ENCODE data around the gene ING2.
"Not testable (repeated sequence)": the region's sequence is repeated elsewhere in the genome, so short reads cannot be mapped to it uniquely, and the experiment has no call there.

The ING2 gene, protein sequence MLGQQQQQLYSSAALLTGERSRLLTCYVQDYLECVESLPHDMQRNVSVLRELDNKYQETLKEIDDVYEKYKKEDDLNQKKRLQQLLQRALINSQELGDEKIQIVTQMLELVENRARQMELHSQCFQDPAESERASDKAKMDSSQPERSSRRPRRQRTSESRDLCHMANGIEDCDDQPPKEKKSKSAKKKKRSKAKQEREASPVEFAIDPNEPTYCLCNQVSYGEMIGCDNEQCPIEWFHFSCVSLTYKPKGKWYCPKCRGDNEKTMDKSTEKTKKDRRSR

DNA sequence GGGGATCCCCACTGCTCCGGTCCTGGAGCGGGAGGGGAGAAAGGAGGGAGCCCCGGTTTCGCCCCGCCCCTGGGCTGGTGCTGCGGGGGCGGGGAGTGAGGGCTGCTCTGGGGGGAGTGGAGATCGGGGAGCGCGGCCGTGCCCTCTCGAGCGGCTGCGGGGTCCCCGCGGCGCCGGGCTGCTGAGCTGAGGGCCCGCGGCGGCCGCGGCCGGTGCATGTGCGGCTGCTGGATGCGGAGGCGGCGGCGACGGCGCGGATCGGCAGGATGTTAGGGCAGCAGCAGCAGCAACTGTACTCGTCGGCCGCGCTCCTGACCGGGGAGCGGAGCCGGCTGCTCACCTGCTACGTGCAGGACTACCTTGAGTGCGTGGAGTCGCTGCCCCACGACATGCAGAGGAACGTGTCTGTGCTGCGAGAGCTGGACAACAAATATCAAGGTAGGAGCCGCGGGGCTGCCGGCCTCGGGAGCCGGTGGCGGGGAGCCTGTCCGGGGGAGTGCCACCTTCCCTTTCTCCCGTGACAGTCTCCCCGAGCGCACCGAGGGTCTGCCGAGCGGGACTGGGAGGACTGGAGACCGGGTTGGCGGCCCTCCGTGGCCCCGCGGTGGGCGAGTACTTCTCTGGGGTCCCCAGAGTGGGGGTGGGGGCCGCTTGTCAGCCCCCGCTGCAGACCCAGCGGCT lies at the start of gene ING2:
Gene ING2 (plus strand): TSS at position 129 of the 681 bp plus-strand sequence. CDS start 138 bp downstream, at position 267.
- DNase-seq (ENCODE audit: low read depth in 2 of 2): no peak

DNA sequence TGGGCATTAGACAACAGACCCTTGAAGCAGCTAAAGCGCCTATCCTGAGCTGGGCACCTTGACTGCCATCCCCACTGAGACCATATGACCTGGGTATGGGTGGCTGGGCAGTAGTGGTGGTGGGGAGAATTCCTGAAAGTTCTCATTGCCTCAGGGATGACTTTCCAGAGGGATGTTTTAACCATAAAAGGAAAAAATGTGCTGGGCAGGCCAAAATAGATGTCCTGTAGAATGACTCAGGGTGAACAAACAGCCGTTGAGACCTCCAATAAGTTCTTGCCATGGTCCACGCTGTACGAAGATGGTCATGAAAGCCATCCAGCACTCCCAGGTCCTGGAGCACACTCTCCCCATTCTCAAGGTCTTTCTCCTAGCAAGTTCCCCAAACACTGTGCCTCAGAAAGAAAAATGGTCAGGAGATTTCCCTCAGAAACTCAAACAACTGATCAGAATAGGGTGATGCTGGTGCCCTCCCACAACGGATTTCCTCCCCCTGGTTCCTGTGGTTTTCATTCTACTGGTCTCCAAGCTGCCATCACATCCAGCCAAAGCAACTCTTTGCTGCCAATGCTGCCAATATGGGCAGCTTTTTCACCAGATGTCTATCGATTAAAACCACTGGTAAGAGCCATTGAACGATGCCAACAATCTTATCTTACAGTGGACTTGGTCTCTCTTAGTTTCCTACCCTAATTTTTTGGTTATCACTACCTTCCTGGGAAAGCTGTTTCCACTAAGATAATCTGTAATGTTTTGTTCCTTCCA lies 49.2 kb upstream of the ING2 start:
- DNase-seq (ENCODE audit: low read depth in 2 of 2): no peak

DNA sequence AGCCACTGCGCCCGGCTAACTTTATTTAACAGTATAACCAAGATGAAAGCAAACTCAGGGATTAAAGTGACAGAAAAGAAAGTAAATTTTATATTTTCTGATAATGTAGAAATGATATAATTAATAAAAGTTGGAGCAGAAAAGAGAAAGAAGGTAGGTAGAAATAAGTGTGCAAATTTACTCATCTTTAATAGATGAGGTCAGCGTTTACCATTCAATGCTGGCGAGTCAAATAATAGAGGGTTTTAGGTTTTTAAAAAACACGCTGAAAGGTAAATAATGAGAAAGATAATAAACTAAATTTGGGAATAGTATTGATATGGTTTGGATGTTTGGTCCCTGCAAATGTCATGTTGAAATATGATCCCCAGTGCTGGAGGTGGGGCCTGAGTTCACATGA lies 46.9 kb upstream of the ING2 start:
- DNase-seq (ENCODE audit: low read depth in 2 of 2): no peak

DNA sequence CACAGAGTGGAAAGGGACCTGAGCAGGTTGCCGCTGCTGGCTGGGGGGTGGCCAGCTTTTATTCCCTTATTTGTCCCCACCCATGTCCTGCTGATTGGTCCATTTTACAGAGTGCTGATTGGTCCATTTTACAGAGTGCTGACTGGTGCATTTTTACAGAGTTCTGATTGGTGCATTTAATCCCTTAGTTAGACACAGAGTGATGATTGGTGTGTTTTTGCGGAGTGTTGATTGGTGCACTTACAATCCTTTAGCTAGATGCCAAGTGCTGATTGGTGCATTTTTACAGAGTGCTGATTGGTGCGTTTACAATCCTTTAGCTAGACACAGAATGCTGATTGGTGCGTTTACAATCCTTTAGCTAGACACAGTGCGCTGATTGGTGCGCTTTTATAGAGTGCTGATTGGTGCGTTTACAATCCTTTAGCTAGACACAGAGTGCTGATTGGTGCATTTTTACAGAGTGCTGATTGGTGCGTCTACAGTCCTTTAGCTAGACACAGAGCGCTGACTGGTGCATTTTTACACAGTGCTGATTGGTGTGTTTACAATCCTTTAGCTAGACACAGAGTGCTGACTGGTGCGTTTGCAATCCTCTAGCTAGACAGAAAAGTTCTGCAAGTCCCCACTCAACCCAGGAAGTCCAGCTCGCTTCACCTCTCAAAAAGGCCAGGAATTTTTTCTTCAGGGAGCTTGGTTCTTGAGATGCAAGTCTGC lies 40.8 kb upstream of the ING2 start:
- DNase-seq (ENCODE audit: low read depth in 2 of 2): not testable (repeated sequence)

DNA sequence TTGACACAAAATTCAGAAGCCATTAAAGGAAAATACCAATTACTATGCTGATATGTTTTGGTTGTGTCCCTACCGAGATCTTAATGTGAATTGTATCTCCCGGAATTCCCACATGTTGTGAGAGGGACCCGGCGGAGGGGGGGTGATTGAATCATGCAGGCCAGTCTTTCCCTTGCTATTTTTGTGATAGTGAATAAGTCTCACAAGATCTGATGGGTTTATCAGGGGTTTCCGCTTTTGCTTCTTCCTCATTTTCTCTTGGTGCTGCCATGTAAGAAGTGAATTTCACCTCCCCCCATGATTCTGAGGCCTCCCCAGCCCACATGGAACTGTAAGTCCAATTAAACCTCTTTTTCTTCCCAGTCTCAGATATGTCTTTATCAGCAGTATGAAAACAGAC lies 39.0 kb upstream of the ING2 start:
- not testable (repeated sequence) for DNase-seq (ENCODE audit: low read depth in 2 of 2)

DNA sequence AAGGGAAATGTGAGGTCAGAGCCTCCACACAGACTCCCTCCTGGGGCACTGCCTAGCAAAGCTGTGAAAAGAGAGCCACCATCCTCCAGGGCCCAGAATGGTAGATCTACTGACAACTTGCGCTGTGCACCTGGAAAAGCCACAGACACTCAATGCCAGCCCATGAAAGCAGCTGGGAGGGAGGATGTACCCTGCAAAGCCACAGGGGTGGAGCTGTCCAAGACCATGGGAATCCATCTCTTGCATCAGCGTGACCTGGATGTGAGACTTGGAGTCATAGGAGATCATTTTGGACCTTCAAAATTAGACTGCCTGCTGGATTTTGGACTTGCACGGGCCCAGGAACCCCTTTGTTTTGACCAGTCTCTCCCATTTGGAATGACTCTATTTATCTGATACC lies 37.6 kb upstream of the ING2 start:
- no peak for DNase-seq (ENCODE audit: low read depth in 2 of 2)

DNA sequence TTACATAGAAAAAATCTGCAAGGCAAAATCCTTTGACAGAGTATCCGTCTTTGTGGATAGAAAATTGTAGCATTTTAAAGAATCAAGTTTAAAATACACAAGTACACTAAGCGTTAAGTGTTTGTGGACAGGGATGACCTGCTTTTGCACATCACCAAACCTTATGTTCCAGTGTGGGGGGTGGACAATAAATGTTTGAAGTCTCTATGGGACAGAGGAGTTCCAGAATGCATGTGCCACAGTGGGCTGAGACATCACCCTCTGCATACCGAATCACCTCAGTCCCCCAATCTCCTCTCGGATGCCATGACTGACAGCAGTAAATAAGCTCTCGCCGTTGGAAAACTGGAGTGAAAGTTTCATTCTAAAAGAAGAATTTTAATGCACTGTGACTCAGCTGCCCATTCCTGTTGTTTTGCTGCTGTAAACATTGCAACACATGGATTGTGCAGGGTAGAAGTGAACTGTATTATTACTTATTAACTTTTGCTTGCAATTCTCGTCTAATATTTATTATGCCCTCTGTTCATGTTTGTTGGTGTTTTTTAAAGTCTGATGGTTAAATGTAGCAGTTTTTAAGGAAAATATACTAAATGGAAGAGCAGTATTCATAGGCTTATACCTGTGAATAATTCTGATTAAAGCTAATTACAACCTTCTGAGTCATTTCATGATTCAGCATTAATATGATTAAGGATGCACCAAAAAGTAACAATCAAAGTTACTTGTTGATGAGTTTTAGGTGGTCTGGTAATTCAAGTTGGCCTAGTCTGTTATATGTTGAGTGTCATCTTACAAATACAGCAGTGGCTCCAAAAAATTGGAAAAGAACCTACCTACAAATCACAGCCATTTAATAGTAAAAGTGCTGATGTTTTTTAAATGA lies 36.4 kb upstream of the ING2 start:
- no peak for DNase-seq (ENCODE audit: low read depth in 2 of 2)

DNA sequence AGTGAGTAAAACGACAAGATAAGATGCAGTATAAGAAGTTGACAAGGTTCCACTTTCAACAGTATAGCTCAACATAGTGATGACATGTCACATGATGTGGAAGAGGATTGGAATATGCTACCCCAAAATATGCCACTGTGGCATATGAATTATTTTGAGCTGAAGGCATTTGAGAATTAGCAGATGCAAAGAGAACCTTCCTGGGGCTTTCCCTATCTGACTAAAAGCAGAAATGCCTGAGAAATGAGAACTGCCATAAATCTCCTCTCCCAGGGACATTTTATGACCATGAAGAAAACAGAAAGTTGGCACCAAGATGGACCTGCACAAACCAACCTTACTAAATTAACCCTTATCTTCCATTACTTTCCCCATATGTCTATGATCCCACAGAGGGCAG lies 35.6 kb upstream of the ING2 start:
- no peak for DNase-seq (ENCODE audit: low read depth in 2 of 2)

DNA sequence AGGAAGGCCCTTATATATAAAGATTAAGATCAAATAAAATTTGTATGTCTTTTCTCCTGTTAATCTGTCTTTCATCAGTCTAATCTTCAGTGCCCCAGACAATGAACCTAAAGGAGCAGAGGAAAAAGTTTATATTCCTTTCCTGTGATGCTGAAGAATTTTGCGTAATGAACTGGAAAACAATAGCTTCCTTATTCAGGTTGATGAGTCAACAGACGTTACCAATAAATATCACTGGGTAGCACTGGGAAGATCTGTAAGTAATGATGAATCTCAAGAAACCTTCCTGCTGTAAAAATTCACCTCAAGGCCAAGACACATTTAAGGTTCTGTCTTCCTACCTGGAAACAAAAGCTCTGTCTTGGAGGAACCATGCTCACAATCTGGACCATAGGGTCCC lies 34.9 kb upstream of the ING2 start:
- DNase-seq (ENCODE audit: low read depth in 2 of 2): no peak

DNA sequence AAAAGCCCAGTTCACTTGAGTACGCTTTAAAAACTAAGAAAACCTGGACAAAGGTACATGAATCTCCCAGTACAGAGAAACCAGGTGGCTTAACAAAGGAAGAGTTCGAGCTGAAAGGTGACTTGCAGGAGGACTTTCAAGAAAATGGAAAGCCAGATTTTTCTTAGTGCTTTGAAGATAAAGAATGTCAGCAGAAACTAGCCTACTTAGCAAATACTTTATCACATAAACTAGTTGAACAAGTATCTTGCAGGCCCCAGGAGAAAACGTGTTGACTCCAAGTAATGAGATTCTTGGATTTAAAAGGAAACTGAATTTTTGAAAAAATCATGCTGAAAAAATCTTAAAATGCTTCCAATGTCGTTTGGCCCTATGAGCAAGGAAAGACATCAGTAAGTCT lies 34.0 kb upstream of the ING2 start:
- no peak for DNase-seq (ENCODE audit: low read depth in 2 of 2)

DNA sequence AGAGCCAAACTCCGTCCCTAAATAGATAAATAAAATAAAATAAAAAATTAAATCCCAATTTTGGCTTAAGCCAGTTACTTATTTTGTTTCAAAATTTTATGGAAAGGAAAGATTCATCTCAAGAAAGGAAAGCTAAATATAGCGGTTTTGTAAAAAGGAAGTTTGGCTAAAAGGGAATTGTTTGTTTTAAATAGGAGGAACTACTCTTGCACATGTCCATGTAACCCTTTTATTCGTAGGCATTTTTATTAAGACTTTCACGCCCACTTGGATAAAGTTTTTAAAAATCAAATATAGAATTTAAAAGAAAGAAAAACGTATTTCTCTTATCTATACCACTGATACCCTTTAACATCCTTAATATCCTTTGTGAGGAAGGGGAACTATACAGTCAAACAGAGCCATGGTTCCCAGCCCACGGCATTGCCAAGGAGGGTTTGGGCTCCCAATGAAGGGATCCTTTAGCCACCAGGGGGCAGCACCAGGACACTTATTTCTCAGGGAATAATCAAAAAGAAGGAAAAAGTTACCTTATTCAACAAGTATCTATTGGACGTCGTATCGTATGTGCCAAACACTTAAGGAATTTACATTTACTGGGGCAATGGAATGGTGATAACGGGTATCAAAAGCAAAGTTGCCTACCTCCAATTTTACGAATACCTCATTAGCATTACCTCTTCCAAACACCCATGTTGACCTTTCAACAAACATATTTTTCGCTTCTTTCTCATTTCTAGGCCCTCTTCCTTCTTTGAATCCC lies 32.7 kb upstream of the ING2 start:
- peak; percentile 14 to 61 for DNase-seq (ENCODE audit: low read depth in 2 of 2)

DNA sequence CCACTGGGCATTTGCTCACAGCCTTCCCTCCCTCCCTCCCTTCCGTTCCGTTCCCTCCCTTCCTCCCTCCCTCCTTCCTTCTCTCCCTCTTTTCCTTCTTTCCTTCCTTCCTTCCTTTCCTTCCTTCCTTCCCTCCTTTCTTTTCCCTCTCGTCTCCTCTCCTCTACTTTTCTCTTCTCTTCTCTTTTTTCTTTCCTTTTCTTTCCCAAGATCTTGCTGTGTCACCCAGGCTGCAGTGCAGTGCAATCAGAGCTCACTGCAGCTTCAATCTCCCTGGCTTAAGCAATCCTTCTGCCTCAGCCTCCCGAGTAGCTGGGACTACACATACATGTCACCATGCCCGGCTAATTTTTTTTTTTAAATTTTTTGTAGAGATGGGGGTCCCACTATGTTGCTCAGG lies 26.7 kb upstream of the ING2 start:
- DNase-seq (ENCODE audit: low read depth in 2 of 2): no peak

DNA sequence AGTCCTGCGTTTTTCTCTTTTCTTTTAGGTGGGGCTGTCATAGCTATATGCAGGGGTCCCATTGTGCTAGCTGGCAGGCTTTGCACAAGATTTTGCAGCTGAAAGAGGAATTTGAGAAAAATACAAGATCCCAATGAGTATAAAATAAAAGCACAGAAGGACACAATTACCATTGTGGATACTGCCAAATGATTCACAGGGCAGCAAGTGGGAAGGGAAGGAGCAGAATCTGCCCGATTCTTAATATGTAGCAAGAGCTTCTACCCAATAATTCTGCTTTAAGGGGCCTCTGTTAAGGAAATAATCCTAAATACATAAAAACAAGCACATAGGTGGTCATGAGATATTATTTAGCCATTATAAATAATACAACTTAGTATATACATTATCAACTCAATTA lies 25.9 kb upstream of the ING2 start:
- no peak for DNase-seq (ENCODE audit: low read depth in 2 of 2)

DNA sequence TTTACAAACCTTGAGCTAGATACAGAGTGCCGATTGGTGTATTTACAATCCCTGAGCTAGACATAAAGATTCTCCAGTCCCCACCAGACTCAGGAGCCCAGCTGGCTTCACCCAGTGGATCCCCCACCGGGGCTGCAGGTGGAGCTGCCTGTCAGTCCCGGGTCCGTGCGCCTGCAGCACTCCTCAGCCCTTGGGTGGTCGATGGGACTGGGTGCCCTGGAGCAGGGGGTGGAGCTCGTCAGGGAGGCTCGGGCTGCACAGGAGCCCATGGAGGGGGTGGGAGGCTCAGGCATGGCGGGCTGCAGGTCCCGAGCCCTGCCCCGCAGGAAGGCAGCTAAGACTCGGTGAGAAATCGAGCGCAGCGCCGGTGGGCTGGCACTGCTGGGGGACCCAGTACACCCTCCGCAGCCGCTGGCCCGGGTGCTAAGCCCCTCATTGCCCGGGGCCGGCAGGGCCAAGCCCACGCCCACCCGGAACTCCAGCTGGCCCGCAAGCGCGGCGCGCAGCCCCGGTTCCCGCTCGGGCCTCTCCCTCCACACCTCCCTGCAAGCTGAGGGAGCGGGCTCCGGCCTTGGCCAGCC lies 22.3 kb upstream of the ING2 start:
- not testable (repeated sequence) for DNase-seq (ENCODE audit: low read depth in 2 of 2)

DNA sequence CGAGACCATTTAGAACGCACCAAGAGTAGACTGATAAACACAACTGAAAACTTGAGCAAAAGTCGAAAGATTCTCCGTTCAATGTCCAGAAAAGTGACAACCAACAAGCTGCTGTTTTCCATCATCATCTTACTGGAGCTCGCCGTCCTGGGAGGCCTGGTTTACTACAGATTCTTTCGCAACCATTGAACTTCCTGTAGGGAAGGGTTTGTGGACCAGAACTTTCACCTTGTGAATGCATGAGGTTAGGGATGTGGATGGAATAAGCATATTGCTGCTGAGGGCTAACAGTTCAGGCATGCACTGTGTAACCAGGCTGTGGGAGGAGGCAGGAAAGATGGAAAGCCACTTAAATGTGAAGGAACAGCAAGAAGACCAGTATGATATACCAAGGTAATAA lies 20.9 kb upstream of the ING2 start:
- DNase-seq (ENCODE audit: low read depth in 2 of 2): no peak

DNA sequence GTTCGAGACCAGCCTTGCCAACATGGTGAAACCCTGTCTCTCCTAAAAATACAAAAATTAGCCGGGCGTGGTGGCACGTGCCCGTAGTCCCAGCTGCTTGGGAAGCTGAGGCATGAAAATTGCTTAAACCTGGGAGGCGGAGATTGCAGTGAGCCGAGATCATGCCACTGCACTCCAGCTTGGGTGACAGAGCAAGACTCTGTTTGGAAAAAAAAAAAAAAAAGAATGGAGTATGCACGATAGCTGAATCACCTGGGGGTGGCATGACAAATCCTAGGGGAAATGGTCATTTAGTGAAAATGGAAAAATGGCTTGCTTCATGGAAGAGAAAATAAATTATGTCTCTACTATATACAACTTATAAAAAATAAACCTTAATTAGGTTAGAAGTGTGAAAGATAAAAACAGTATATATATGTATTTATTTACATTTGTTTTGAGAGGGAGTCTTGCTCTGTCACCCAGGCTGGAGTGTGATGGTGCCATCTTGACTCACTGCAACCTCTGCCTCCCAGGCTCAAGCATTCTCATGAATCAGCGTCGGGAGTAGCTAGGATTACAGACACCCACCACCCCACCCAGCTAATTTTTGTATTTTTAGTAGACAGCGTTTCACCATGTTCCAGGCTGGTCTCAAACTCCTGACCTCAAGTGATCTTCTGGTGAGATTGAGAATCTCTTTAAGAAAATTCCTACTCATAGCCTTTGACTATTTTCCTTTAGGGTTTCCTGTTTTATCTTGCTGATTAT lies 19.3 kb upstream of the ING2 start:
- DNase-seq (ENCODE audit: low read depth in 2 of 2): no peak

DNA sequence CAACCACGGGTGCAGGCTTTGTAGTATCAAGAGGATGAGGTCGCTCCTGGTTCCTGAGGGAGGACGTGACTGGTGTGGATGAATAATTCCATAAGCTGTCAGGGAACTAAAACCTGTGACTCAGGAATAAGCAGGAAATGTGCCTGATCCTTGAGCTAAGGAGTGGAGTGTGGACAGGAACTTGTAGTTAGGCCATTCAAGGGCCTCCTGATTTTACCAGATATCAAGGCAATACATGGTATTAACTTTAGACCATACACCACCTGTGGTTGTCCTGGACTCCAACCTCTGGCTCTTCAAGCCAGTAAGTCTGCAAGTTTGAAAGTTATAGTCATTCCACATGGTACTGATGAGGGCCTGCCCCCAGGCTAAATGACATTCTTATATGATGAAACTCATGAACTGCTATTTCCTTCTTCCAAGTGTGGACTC lies 12.1 kb upstream of the ING2 start:
- no peak for DNase-seq (ENCODE audit: low read depth in 2 of 2)

DNA sequence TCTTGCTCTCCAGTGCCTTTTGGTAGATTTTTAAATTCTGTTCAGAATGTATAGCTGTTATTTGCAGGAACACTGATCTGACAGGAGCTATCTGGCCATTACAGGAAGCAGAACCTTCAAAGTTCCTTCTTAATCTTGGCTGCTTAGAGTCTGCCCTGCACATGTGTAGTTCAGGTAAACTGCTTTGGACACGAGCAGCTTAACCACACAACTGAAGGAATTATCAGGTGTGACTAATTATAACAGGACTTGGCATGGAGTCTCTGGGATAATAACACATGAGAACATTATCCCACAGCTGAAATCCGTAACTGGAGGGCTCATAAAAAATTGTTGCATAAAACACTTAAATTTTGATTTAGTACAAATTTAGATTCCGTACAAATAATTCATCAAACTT lies 11.6 kb upstream of the ING2 start:
- no peak for DNase-seq (ENCODE audit: low read depth in 2 of 2)

DNA sequence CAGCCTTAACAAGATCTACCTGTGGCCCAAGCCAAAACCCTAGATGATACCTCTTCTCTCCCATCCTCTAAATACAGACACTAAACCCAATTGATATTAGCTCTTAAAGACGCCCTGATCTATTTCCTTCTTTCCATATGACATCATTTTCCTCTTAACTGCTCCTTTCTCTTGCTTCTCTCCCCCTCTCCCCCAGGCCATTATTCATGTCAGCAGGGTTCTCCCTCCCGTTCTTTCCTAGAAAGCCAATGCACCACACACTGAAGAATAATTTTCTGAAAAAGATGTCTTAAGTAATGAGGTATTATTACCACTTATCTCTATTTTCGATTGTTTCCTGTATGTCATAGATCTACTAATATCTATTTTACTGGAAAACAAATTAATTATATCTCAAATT lies 9.7 kb upstream of the ING2 start:
- DNase-seq (ENCODE audit: low read depth in 2 of 2): no peak
